Thymus (tissue), 11 donors: ENCODE measurements around the gene ANKRD13B. TPM values are rescaled to one million over a fixed set of nuclear protein-coding genes. Genes with fewer than 3 reads are reported as not detected.

ENCODE experiments used
- DNase-seq, 9 donors: peaks; one replicate each; pipeline ENCODE4 v3.0.0-alpha.2; 2013; ENCODE audit warnings: low spot score in 9 of 9, low read depth in 6 of 9, missing footprints in 1 of 9
- H3K27ac ChIP-seq, 2 donors: one replicate each; pipeline ENCODE4 v1.5.1; 2013; ENCODE audit warnings: control low read depth in 1 of 2, low read depth in 1 of 2, low read length in 1 of 2, mild to moderate bottlenecking in 1 of 2, moderate library complexity in 1 of 2
- H3K27me3 ChIP-seq, 2 donors: one replicate each; pipeline ENCODE4 v1.5.1; 2013; ENCODE audit warnings: low read length in 1 of 2; ENCODE audit not compliant: control insufficient read depth in 2 of 2, insufficient read depth in 1 of 2
- H3K36me3 ChIP-seq, 2 donors: one replicate each; pipeline ENCODE4 v1.5.1; 2013; ENCODE audit warnings: low read length in 1 of 2, mild to moderate bottlenecking in 1 of 2, moderate library complexity in 1 of 2; ENCODE audit not compliant: control insufficient read depth in 2 of 2, insufficient read depth in 2 of 2
- H3K4me1 ChIP-seq, 2 donors: one replicate each; pipeline ENCODE4 v1.5.1; 2013; ENCODE audit warnings: low read length in 2 of 2; ENCODE audit not compliant: control insufficient read depth in 2 of 2, insufficient read depth in 2 of 2
- H3K4me3 ChIP-seq, 2 donors: one replicate each; pipeline ENCODE4 v1.5.1; 2013; ENCODE audit warnings: low read length in 2 of 2, control low read depth in 1 of 2, mild to moderate bottlenecking in 1 of 2
- H3K9me3 ChIP-seq, 2 donors: one replicate each; pipeline ENCODE4 v1.5.1; 2013; ENCODE audit warnings: low read length in 1 of 2, mild to moderate bottlenecking in 1 of 2; ENCODE audit not compliant: control insufficient read depth in 2 of 2, insufficient read depth in 1 of 2
- WGBS: extraction: QIAGEN DNeasy Blood & Tissue Kit; methylation state at CpG from one replicate; pipeline ENCODE4 v1.1.7; 2013; 5-methylcytosine and 5-hydroxymethylcytosine counted together
- polyA plus RNA-seq: library from polyadenylated mRNA; stranded (reverse); fragments of 200-250 nt; gene quantifications from one replicate; pipeline ENCODE4 v1.2.3, GENCODE V29; 2013
- total RNA-seq: library from RNA; stranded (reverse); fragments of 120-200 nt; gene quantifications from one replicate; pipeline ENCODE4 v1.2.4, GENCODE V29; 2013
- donor health status: healthy.

ANKRD13B gene
- total and polyA plus RNA-seq, 2 donors, result 1.3 to 2.2 TPM

DNA sequence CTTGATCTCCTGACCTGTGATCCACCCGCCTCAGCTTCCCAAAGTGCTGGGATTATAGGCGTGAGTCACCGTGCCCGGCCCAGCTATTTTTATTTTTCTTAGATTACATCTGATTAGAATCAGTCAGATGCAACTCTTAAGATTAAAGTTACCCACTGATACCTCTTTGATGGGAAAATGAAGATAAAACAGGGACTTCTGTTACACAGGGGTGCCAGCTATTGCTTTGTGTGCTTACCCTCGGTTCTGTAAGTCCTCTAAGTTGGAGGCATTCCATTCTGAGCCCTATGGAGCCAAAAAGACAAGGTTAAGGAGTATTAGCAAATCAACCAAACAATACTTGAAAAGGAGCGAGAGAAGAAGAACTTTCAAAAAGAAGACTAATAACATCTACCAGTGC, 62.4 kb downstream of the ANKRD13B start:
- Histone ChIP-seq H3K27ac (no peak overlapping the region), H3K27me3 (no peaks in the 10 kb centered on the region), H3K36me3 (peaks cover 9 to 52% of the 10 kb centered on the region in 2 donors), H3K4me3 (no peak overlapping the region), H3K9me3 (no peaks in the 10 kb centered on the region), H3K4me1 (no peaks in the 10 kb centered on the region)
- no peak for DNase-seq
- WGBS, result over 99% methylated on average over 6 of the region's 6 CpGs

DNA sequence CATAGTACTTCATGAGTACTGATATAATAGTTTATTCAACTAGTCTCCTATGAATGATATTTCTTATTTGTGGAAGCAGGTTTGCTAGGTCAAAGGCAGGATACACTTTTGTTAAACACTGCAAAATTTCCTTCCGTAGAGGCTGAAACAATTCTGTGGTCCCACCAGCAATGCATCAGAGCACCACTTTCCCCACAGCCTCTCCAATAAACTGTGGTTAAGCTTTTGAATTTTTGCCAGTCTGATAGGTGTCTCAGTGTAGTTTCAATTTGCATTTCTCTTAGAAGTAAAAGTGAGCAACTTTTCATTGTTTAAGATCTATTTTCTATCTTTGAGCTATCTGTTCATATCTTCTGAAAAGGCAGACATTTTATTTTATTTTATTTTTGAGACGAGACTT, 66.2 kb downstream of the ANKRD13B start:
- WGBS, result 40% methylated on average over 2 of the region's 2 CpGs
- H3K4me3 ChIP-seq, result no peak overlapping the region
- no peaks in the 10 kb centered on the region for H3K9me3 ChIP-seq
- no peaks in the 10 kb centered on the region for H3K27me3 ChIP-seq
- H3K27ac ChIP-seq, result no peak overlapping the region
- H3K36me3 ChIP-seq, result peaks cover 20 to 61% of the 10 kb centered on the region in 2 donors
- no peak for DNase-seq
- H3K4me1 ChIP-seq, result no peaks in the 10 kb centered on the region

DNA sequence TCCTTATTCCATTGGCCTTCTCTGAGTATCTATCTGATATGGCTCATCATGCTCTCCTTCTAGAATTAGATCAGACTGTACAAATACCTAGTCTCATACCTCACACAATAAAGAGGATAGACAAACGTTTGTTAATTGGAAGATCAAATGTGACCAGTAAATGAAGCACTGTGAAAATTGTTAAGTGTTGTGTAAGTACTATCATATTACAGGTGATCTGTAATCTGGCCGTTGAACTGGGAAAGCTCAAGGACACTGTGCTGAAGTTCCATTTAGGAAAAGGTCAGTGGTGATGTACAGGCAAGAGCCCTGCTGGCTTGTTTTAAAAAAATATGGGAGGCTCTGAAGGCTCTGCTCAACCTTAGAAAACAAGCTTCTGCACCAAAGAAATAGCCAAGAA, 68.3 kb downstream of the ANKRD13B start:
- H3K4me1 ChIP-seq, result no peaks in the 10 kb centered on the region
- 93% methylated on average over 2 of the region's 2 CpGs for WGBS
- H3K27me3 ChIP-seq, result no peaks in the 10 kb centered on the region
- H3K27ac ChIP-seq, result no peak overlapping the region
- peaks cover 28 to 66% of the 10 kb centered on the region in 2 donors for H3K36me3 ChIP-seq
- no peaks in the 10 kb centered on the region for H3K9me3 ChIP-seq
- DNase-seq, result no peak
- H3K4me3 ChIP-seq, result no peak overlapping the region

DNA sequence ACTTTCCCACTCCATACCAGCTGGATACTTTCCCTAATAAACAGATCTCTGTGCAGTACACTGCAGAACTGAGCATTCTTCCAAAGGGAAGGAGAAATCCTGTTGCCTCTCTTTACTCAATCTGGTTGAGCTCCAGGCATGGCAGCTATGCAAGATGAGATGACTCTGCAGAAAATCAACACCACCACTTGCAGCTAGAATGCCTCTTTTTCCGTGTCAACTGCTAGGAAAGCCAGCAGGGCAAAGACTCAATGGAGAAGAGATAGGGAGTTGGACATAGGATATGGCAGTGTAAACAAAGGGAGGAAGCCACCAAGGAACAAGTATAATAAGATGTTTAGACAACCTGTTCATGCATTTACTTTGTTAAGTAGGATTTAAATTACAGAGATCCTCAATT, 70.2 kb downstream of the ANKRD13B start:
- Histone ChIP-seq H3K36me3 (peaks cover 40 to 74% of the 10 kb centered on the region in 2 donors), H3K27me3 (no peaks in the 10 kb centered on the region), H3K27ac (no peak overlapping the region), H3K4me3 (no peak overlapping the region), H3K9me3 (no peaks in the 10 kb centered on the region), H3K4me1 (no peaks in the 10 kb centered on the region)
- DNase-seq, result no peak
- 70% methylated on average over 1 of the region's 1 CpG for WGBS

Other genes with a start within 250 kb of the ANKRD13B start
- 19.5 TPM for gene TAOK1, start 202.8 kb upstream of the ANKRD13B start, total RNA-seq
- 11.2 TPM for gene TAOK1, start 202.8 kb upstream of the ANKRD13B start, polyA plus RNA-seq
- gene ABHD15, start 26.1 kb upstream of the ANKRD13B start, total RNA-seq, result 3.4 TPM
- gene ABHD15, start 26.1 kb upstream of the ANKRD13B start, polyA plus RNA-seq, result 7.8 TPM
- 22.7 TPM for gene TP53I13, start 24.4 kb upstream of the ANKRD13B start, total RNA-seq
- 98.2 TPM for gene TP53I13, start 24.4 kb upstream of the ANKRD13B start, polyA plus RNA-seq
- gene GIT1, start 3.5 kb upstream of the ANKRD13B start, total RNA-seq, result 14.1 TPM
- gene GIT1, start 3.5 kb upstream of the ANKRD13B start, polyA plus RNA-seq, result 33.7 TPM
- gene CORO6, start 29.8 kb downstream of the ANKRD13B start, total RNA-seq, result 2.4 TPM
- gene CORO6, start 29.8 kb downstream of the ANKRD13B start, polyA plus RNA-seq, result 17.0 TPM